Measurements from ENCODE around the gene CCDC97. TPM values are rescaled to one million over a fixed set of nuclear protein-coding genes. Genes with fewer than 3 reads are reported as not detected.

Gene CCDC97
- total RNA-seq, 4 donors from 2014 or later = 11.6 to 21.2 (median 14.8) TPM

DNA sequence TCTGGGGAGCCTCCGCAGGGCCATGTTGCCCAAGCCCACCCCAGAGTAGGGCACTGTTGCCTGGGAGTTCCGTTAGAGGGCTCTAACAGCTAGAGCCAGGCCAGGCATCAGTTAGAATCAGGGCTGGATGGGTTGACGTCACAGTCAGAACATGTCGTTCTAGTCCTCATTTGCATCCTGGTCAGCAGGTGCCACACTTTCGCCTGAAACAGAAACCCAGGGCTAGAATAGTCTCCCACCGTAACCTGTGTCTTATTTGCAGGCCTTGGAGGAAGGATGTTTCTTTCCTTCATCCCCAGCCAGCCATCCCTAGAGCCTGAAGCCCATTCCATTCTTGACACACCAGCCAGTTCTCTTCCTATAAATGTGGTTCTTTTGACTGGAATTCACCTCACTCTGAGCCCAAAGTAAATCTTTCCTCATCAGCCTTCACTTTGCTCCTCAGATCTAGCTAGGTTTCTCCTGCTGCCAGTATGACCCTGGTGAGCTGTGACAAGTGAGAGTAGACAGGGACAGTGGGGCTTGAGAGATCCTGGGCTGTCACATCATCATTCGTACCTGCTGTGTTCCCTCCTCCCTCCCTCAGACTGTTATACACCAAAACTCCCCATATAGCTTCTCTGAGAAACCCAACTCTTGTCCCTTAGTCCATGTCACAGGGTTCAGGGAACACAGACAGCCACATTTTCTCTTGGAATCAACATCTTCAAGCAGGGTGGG is 12.2 kb upstream of the CCDC97 start:
- DNase-seq (ENCODE audit: extremely low spot score) = no peak
- 47% methylated on average over 7 of the region's 7 CpGs for WGBS
- peaks cover 52 to 67% (median 59%) of the 10 kb centered on the region in 4 donors for H3K4me1 ChIP-seq
- H3K36me3 ChIP-seq = peaks cover 44 to 86% (median 74%) of the 10 kb centered on the region in 4 donors
- TF ChIP-seq POLR2AphosphoS5 (IDR thresholded peaks at IDR 0.05) (peak in 1 of 2 donors; percentile 34), EP300 (IDR thresholded peaks at IDR 0.05) (no peak), POLR2A (IDR thresholded peaks at IDR 0.05; ENCODE audit: low read depth) (no peak)
- TF ChIP-seq, protein P1, sequence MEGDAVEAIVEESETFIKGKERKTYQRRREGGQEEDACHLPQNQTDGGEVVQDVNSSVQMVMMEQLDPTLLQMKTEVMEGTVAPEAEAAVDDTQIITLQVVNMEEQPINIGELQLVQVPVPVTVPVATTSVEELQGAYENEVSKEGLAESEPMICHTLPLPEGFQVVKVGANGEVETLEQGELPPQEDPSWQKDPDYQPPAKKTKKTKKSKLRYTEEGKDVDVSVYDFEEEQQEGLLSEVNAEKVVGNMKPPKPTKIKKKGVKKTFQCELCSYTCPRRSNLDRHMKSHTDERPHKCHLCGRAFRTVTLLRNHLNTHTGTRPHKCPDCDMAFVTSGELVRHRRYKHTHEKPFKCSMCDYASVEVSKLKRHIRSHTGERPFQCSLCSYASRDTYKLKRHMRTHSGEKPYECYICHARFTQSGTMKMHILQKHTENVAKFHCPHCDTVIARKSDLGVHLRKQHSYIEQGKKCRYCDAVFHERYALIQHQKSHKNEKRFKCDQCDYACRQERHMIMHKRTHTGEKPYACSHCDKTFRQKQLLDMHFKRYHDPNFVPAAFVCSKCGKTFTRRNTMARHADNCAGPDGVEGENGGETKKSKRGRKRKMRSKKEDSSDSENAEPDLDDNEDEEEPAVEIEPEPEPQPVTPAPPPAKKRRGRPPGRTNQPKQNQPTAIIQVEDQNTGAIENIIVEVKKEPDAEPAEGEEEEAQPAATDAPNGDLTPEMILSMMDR (IDR thresholded peaks at IDR 0.05) = peak in 1 of 3 experiments; percentile 11
- peak overlapping the region; percentile 81 to 86 (median 84) for H3K27ac ChIP-seq (replicated peaks in 1 of 4)
- no peaks in the 10 kb centered on the region for H3K9me3 ChIP-seq
- no peak overlapping the region for H3K4me3 ChIP-seq
- H3K27me3 ChIP-seq = no peaks in the 10 kb centered on the region
- intact Hi-C loops (cut with DNase I) = no loop called here

DNA sequence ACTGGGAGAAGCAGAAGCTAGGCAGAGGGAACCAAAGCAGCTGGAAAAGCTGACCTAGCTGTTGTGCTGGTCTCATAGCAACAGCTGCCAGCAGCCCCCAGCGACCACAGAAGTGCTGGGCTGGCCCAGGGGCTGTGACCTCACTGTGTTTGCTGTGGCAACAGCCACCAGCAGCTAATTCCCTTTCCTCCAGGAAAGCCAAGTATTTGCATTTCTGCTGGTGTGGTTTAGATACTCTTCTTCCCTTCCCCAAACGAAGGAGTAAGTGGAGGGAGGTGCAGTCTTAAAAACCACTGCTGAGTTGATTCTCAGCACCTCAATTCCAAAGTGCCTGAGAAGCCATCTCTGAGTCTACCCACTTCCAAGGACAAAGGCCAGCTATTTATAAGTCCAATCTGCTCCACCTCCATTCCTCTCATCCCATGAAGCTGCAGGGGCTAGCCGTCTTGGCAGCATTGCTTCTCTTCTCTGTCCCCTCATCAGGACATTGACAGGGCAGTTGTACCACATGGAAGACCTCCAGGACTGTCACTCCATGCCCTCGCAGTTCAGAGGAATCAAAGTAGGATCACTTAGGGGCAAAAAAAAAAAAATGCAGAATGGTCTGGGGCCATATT is 11.5 kb upstream of the CCDC97 start:
- TF ChIP-seq EP300 (IDR thresholded peaks at IDR 0.05) = no peak
- no peak for TF ChIP-seq POLR2A (IDR thresholded peaks at IDR 0.05; ENCODE audit: low read depth)
- peak; percentile 56 to 64 for TF ChIP-seq POLR2AphosphoS5 (IDR thresholded peaks at IDR 0.05)
- Histone ChIP-seq H3K27me3 (no peaks in the 10 kb centered on the region), H3K9me3 (no peaks in the 10 kb centered on the region), H3K4me1 (peaks cover 53 to 67% (median 60%) of the 10 kb centered on the region in 4 donors), H3K36me3 (peaks cover 44 to 86% (median 74%) of the 10 kb centered on the region in 4 donors), H3K4me3 (no peak overlapping the region), H3K27ac (replicated peaks in 1 of 4) (peak overlapping the region; percentile 81 to 86 (median 84))
- WGBS = 14% methylated on average over 4 of the region's 4 CpGs
- intact Hi-C loops (cut with DNase I) = no loop called here
- DNase-seq (ENCODE audit: extremely low spot score) = no peak

DNA sequence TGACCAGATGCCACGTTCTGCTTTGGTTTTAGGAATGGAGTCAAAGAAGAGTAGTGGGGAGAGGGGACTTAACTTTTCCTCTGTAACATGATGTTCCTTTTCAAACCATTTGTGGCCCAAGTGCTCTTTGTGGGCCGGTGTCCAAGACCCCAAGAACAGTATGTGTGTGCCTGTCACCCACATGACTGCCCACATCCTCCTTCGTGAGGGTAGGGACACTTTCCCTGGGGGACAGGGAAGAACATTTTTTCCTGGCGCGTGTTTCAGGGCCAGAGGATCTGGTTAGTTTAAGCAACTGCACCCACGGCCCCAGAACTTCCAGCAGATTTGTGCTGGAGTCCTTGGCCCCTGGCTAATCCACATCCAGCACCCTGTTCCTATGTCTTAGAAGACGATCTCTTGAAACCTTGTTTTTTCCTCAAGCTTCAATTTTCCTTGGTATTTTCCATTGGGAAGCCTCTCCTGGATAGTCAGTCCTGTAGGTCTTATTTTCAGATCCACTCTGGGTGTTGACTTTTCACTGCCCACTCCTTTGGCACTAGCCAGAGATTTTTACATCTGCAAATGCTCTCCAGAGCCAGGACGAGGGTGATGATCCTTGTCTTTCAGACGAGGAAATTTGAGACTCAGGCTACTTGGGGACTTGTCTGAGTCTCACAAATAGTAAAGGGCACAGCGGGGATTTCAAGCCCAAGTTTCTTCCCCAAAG is 10.8 kb upstream of the CCDC97 start:
- H3K27ac ChIP-seq (replicated peaks in 1 of 4) = peak overlapping the region; percentile 81 to 86 (median 84)
- no peak for DNase-seq (ENCODE audit: extremely low spot score)
- no peak overlapping the region for H3K4me3 ChIP-seq
- intact Hi-C loops (cut with DNase I) = no loop called here
- TF ChIP-seq POLR2A (IDR thresholded peaks at IDR 0.05; ENCODE audit: low read depth) (no peak), POLR2AphosphoS5 (IDR thresholded peaks at IDR 0.05) (peak; percentile 4 to 56), EP300 (IDR thresholded peaks at IDR 0.05) (peak; percentile 22)
- TF ChIP-seq, protein P1 (IDR thresholded peaks at IDR 0.05) = no peak
- no peaks in the 10 kb centered on the region for H3K27me3 ChIP-seq
- H3K4me1 ChIP-seq = peaks cover 53 to 67% (median 60%) of the 10 kb centered on the region in 4 donors
- WGBS = 33% methylated on average over 10 of the region's 10 CpGs
- H3K36me3 ChIP-seq = peaks cover 44 to 86% (median 74%) of the 10 kb centered on the region in 4 donors
- no peaks in the 10 kb centered on the region for H3K9me3 ChIP-seq

DNA sequence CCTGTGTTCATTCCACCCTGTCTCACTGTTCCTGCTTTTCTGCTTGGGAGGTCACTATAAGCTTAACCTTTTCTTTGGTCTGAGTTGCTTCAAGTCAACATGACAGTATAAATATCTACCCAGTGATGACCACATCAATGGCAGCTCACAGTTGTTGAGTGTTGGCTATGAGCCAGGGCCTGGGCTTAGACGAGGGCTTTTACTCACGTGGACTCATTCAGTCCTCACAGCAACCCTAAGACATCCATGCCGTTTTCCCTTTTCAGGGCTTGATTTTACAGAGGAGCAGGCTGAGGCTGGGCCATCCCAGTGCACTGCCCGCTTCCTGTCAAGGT is 10.2 kb upstream of the CCDC97 start:
- peaks cover 54 to 67% (median 61%) of the 10 kb centered on the region in 4 donors for H3K4me1 ChIP-seq
- no peak for DNase-seq (ENCODE audit: extremely low spot score)

More for the DNA sequence above, 10.2 kb upstream of the CCDC97 start:
- H3K36me3 ChIP-seq = peaks cover 44 to 86% (median 74%) of the 10 kb centered on the region in 4 donors
- WGBS = 21% methylated on average over 4 of the region's 4 CpGs
- no peaks in the 10 kb centered on the region for H3K27me3 ChIP-seq
- TF ChIP-seq, protein P1 (IDR thresholded peaks at IDR 0.05) = no peak
- no peak for TF ChIP-seq EP300 (IDR thresholded peaks at IDR 0.05)
- peak; percentile 43 to 50 for TF ChIP-seq POLR2AphosphoS5 (IDR thresholded peaks at IDR 0.05)
- peak overlapping the region; percentile 81 to 86 (median 84) for H3K27ac ChIP-seq (replicated peaks in 1 of 4)
- no peak overlapping the region for H3K4me3 ChIP-seq
- no peaks in the 10 kb centered on the region for H3K9me3 ChIP-seq
- intact Hi-C loops (cut with DNase I) = no loop called here

Data from esophagus muscularis mucosa (tissue), 4 donors.